Upper lobe of left lung (tissue), 6 donors: Measurements from ENCODE around the gene HCRT. TPM values are rescaled to one million over a fixed set of nuclear protein-coding genes. Genes with fewer than 3 reads are reported as not detected.

Experiments used
- ATAC-seq, 2 donors: fragments of 200-7000 bp; cut with Tn5 transposase; one replicate each; pipeline ENCODE4 v1.9.1; 2022; ENCODE audit warnings: mild to moderate bottlenecking in 2 of 2, moderate library complexity in 2 of 2; ENCODE audit not compliant: low FRiP score in 2 of 2
- DNase-seq, 2 donors: peaks; one replicate each; pipeline ENCODE4 v3.0.0-alpha.2; 2019 to 2020
- H3K27ac ChIP-seq, 4 donors: fragments of 200-600 bp; sonication (generic); one replicate each; pipeline ENCODE4 v1.5.1; 2016 to 2019
- H3K27me3 ChIP-seq, 4 donors: fragments of 200-600 bp; sonication (generic); one replicate each; pipeline ENCODE4 v1.5.1; 2017 to 2019
- H3K36me3 ChIP-seq, 4 donors: fragments of 200-600 bp; sonication (generic); one replicate each; pipeline ENCODE4 v1.5.1; 2016 to 2019
- H3K4me1 ChIP-seq, 4 donors: fragments of 200-600 bp; sonication (generic); one replicate each; pipeline ENCODE4 v1.5.1; 2018 to 2019
- H3K4me3 ChIP-seq, 4 donors: fragments of 200-600 bp; sonication (generic); one replicate each; pipeline ENCODE4 v1.5.1; 2017 to 2019; ENCODE audit warnings: mild to moderate bottlenecking in 2 of 4, moderate library complexity in 1 of 4
- H3K9me3 ChIP-seq, 4 donors: fragments of 200-600 bp; sonication (generic); one replicate each; pipeline ENCODE4 v1.5.1; 2018 to 2019
- CTCF ChIP-seq, 6 experiments: fragments of 450-650 bp in 4 of 6; fragments of 200-600 bp in 2 of 6; sonication (generic) in 2 of 6; IDR thresholded peaks; one replicate each; pipeline ENCODE4 v1.5.1; 2016 to 2019; ENCODE audit warnings: antibody characterized with exemption in 6 of 6
- EP300 ChIP-seq, 4 donors: sonication (generic); formaldehyde crosslinking; IDR thresholded peaks; one replicate each; pipeline ENCODE4 v1.5.1; 2017; ENCODE audit warnings: antibody characterized with exemption in 4 of 4, control low read depth in 2 of 4
- POLR2A ChIP-seq, 4 donors: fragments of 450-650 bp; IDR thresholded peaks; one replicate each; pipeline ENCODE4 v1.5.1; 2016 to 2017; ENCODE audit warnings: antibody characterized with exemption in 4 of 4, mild to moderate bottlenecking in 2 of 4
- POLR2AphosphoS5 ChIP-seq, 2 donors: sonication (generic); formaldehyde crosslinking; IDR thresholded peaks; one replicate each; pipeline ENCODE4 v1.5.1; 2017; ENCODE audit warnings: antibody characterized with exemption in 2 of 2
- WGBS, 2 donors: methylation state at CpG; one replicate each; pipeline ENCODE4 v1.1.5; 2017 to 2018; 5-methylcytosine and 5-hydroxymethylcytosine counted together
- total RNA-seq, 6 donors: library from RNA; depleted of rRNA in 4 of 6; stranded (reverse); fragments of >200 nt in 4 of 6; gene quantifications; one replicate each; pipeline versions ENCODE4 v1.1.0 to v1.2.1, GENCODE V29; 2016 to 2021
- donor health status: DM: no; HTN: no; CAD: no; lungs with moderate emphysema.
- donor health status: DM: no; HTN: yes; CAD: no; lungs with severe emphysema.

Gene HCRT
- total RNA-seq, 6 donors from 2014 or later: not detected

DNA sequence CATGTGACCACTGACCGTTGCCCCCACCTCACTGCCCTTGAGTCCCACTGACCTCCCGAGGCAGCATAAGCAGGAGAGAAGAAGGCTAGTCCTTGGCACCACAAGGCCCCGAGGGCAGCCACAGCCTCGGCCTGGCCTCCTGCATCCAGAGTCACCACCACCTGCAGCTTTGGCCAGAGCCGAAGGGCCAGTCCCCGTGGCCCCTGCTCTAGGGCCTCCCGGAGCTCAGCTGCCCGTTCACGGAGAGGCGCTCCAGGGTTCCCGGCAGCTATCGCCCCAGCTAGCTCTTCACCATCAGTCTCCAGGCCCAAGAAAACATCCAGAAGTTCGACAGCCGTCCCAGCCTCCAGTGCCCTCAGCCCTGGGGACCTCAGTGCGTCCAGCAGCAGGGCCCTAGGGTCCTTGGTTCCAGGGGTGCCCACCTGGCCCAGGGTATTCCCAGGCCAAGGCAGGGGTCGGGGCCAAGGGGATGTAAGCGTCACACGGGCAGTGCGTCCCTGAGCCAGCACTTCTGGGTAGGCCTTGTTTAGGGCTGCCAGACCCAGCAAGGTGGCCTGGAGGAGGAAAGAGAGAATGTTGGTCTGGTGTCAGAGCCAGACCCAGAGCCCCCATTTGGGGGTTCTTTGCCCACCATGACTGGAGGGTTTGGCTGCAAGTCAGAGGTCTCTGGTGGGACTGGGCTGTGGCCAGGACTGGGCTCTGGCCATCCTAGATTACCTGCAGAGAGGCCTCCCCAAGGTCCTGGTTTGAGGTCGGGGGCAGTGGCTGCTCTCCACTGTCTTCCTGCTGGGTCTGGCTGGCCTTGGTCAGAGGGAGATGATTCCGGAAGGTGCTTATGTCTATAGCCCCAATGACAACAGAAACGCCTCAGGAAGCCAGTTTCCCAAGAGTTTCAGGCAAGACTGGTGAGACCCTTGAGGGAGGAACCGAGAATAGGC is 7.2 kb upstream of the HCRT start:
- H3K4me1 ChIP-seq: peaks cover 16 to 24% (median 19%) of the 10 kb centered on the region in 4 donors
- no peaks in the 10 kb centered on the region for H3K27me3 ChIP-seq
- H3K36me3 ChIP-seq: peaks cover 0 to 10% (median 0%) of the 10 kb centered on the region in 4 donors
- WGBS, 2 donors: 87 to 92% methylated on average over 10 to 23 of the region's 23 CpGs
- no peak for TF ChIP-seq POLR2A (IDR thresholded peaks at IDR 0.05)
- TF ChIP-seq EP300 (IDR thresholded peaks at IDR 0.05): no peak
- no peak for TF ChIP-seq POLR2AphosphoS5 (IDR thresholded peaks at IDR 0.05)
- no peak for TF ChIP-seq CTCF (IDR thresholded peaks at IDR 0.05)
- no peak overlapping the region for H3K27ac ChIP-seq
- DNase-seq (peak in 1 of 2 donors; percentile 76), ATAC-seq (no peak)
- no peaks in the 10 kb centered on the region for H3K9me3 ChIP-seq
- peak overlapping the region in 1 of 4 donors; percentile 89 for H3K4me3 ChIP-seq

- no peak overlapping the region for H3K27ac ChIP-seq
- no peak for TF ChIP-seq EP300 (IDR thresholded peaks at IDR 0.05)
- TF ChIP-seq POLR2AphosphoS5 (IDR thresholded peaks at IDR 0.05): no peak
- TF ChIP-seq POLR2A (IDR thresholded peaks at IDR 0.05): no peak
- TF ChIP-seq CTCF (IDR thresholded peaks at IDR 0.05): no peak
- H3K9me3 ChIP-seq: no peaks in the 10 kb centered on the region
- H3K4me1 ChIP-seq: peaks cover 16 to 24% (median 19%) of the 10 kb centered on the region in 4 donors
- DNase-seq: no peak
- H3K4me3 ChIP-seq: no peak overlapping the region
- peaks cover 0 to 10% (median 0%) of the 10 kb centered on the region in 4 donors for H3K36me3 ChIP-seq
- ATAC-seq: no peak
- no peaks in the 10 kb centered on the region for H3K27me3 ChIP-seq
- WGBS, 2 donors: 94 to 96% methylated on average over 5 of the region's 5 CpGs
Observed at GRCh38 chr17:42191275-42191608, 6.0 kb upstream of the HCRT start.

DNA sequence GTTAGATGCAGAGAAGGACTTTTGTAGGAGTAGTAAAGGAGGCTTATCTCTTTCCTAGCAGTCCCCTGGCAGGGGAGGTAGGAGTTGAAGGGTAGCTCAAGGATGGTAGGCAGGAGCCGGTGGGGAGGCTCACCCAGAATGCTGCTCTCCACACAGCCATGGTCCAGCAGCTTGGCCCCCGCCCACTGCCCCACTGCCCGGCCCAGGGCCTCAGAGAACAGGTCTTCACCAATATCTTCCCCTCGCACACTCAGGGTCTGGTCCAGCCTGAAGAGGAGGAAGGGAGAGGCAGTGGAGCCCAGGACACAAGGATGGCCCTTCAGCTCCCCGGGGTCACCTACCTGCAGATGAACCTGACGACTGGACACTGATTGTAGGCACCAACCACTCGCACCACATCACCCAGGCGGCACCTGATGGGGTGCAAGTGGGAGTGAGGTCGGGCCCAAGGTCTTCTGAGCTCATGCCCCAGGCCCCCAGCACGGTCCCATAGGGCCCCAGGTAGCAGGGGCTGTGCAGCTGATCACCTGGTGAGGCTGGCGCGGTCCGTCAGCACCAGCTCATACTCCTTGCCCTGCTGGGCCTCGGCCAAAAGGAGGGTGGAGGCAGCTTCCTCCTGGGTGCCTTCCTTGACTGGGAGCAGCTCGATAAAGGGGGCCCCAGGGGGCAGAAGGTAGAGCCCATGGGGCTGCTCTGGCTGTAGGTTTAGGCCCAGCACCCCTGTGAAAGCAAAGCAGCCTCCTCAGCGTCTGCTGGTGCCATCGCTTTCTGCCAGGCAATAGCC is 5.4 kb upstream of the HCRT start:
- no peak for DNase-seq
- Histone ChIP-seq H3K4me1 (peaks cover 16 to 24% (median 19%) of the 10 kb centered on the region in 4 donors), H3K9me3 (no peaks in the 10 kb centered on the region), H3K27ac (no peak overlapping the region), H3K27me3 (no peaks in the 10 kb centered on the region), H3K36me3 (peaks cover 0 to 10% (median 0%) of the 10 kb centered on the region in 4 donors), H3K4me3 (no peak overlapping the region)
- no peak for ATAC-seq
- TF ChIP-seq POLR2AphosphoS5 (IDR thresholded peaks at IDR 0.05): no peak
- no peak for TF ChIP-seq CTCF (IDR thresholded peaks at IDR 0.05)
- no peak for TF ChIP-seq POLR2A (IDR thresholded peaks at IDR 0.05)
- TF ChIP-seq EP300 (IDR thresholded peaks at IDR 0.05): no peak
- WGBS, 2 donors: 94% methylated on average over 10 to 12 of the region's 17 CpGs

- H3K36me3 ChIP-seq: peaks cover 0 to 10% (median 0%) of the 10 kb centered on the region in 4 donors
- H3K27me3 ChIP-seq: no peaks in the 10 kb centered on the region
- ATAC-seq (no peak), DNase-seq (no peak)
- WGBS, 2 donors: 81 to 88% methylated on average over 4 to 11 of the region's 11 CpGs
- H3K9me3 ChIP-seq: no peaks in the 10 kb centered on the region
- H3K4me1 ChIP-seq: peaks cover 13 to 24% (median 19%) of the 10 kb centered on the region in 4 donors
- no peak overlapping the region for H3K4me3 ChIP-seq
- TF ChIP-seq CTCF (IDR thresholded peaks at IDR 0.05): no peak
- no peak overlapping the region for H3K27ac ChIP-seq
Observed at GRCh38 chr17:42189651-42189965, 4.4 kb upstream of the HCRT start.
